ENCODE data around the gene ABHD15.

The ABHD15 gene

GRCh38 chr17:29510953-29511352 is 55.9 kb downstream of the ABHD15 start:
- no peak overlapping the region for H3K27ac ChIP-seq

More at GRCh38 chr17:29510953-29511352, 55.9 kb downstream of the ABHD15 start:
- H3K36me3 ChIP-seq: peaks cover 72% of the 10 kb centered on the region
- H3K9me3 ChIP-seq (ENCODE audit: severe bottlenecking): no peaks in the 10 kb centered on the region
- TF ChIP-seq CTCF (IDR thresholded peaks at IDR 0.05; ENCODE audit: low read depth, low read length): no peak
- DNase-seq: no peak
- H3K27me3 ChIP-seq (ENCODE audit: insufficient read depth, low read depth, severe bottlenecking): no peaks in the 10 kb centered on the region
- H3K4me3 ChIP-seq (ENCODE audit: low read depth, low read length): no peak overlapping the region
